Cardiac fibroblast (primary cell): ENCODE data around the gene CIAO2B.

Source experiments
- DNase-seq, 2 donors: peaks; one replicate each; pipeline versions ENCODE4 v3.0.0 to v3.0.0-alpha.2; 2010; ENCODE audit warnings: low read depth in 2 of 2
- H3K4me3 ChIP-seq, 2 donors: replicated peaks in 1 of 2; 1 replicate in 1 of 2; 2 replicates in 1 of 2; pipeline ENCODE4 v1.5.1; 2011; ENCODE audit warnings: low read depth in 2 of 2, low read length in 2 of 2, mild to moderate bottlenecking in 2 of 2, moderate library complexity in 1 of 2
- CTCF ChIP-seq: IDR thresholded peaks from one replicate; pipeline ENCODE4 v1.5.1; 2011; ENCODE audit warnings: low read depth, mild to moderate bottlenecking, low read length, inconsistent platforms

The CIAO2B gene

GRCh38 chr16:66918803-66919568, 15.2 kb downstream of the CIAO2B start, which contains the start of gene CDH16:
Gene CDH16, minus strand, starts transcription at chr16:66918885. Its CDS starts 820 bp downstream, at chr16:66918065.
- no peak for TF ChIP-seq CTCF
- no peak for DNase-seq
- H3K4me3 ChIP-seq = no peak within 1 kb of the TSS

- DNase-seq = no peak
- no peak for TF ChIP-seq CTCF
- H3K4me3 ChIP-seq = no peak overlapping the region
Observed at GRCh38 chr16:66918355-66918754, 15.8 kb downstream of the CIAO2B start.

- no peak for DNase-seq
- H3K4me3 ChIP-seq = no peak overlapping the region
- no peak for TF ChIP-seq CTCF
Observed at GRCh38 chr16:66917741-66918140, 16.5 kb downstream of the CIAO2B start.

- no peak for TF ChIP-seq CTCF
Observed at GRCh38 chr16:66916518-66916917, 17.7 kb downstream of the CIAO2B start.

GRCh38 chr16:66915041-66915440, 19.2 kb downstream of the CIAO2B start:
- H3K4me3 ChIP-seq = no peak overlapping the region
- TF ChIP-seq CTCF = no peak
- DNase-seq = no peak

More at GRCh38 chr16:66916518-66916917, 17.7 kb downstream of the CIAO2B start:
- no peak for DNase-seq
- no peak overlapping the region for H3K4me3 ChIP-seq

- H3K4me3 ChIP-seq = no peak overlapping the region
- DNase-seq = no peak
- no peak for TF ChIP-seq CTCF
Observed at GRCh38 chr16:66914541-66914940, 19.7 kb downstream of the CIAO2B start.
